ENCODE data around the gene RNF26.
A peak's percentile ranks its signal among the peaks of the same experiment; 100 is the strongest.
"Not testable (repeated sequence)": the region's sequence is repeated elsewhere in the genome, so short reads cannot be mapped to it uniquely, and the experiment has no call there.

The RNF26 gene

GRCh38 chr11:119381181-119381988 lies 47.1 kb downstream of the RNF26 start, which contains the start of gene USP2:
USP2 (minus strand) TSS chr11:119381690; CDS start chr11:119373480, 8,210 bp downstream.
- peak; percentile 81 for TF ChIP-seq CTCF (IDR thresholded peaks at IDR 0.05; ENCODE audit: low read depth, low read length)
- DNase-seq (ENCODE audit: low read depth, low spot score), result peak; percentile 94
- in situ Hi-C loops (cut with HindIII; ENCODE audit: low sequenced_read_pairs), result no loop called here
- H3K4me3 ChIP-seq (ENCODE audit: low read depth, low read length), result peak within 1 kb of the TSS; percentile 51

DNA sequence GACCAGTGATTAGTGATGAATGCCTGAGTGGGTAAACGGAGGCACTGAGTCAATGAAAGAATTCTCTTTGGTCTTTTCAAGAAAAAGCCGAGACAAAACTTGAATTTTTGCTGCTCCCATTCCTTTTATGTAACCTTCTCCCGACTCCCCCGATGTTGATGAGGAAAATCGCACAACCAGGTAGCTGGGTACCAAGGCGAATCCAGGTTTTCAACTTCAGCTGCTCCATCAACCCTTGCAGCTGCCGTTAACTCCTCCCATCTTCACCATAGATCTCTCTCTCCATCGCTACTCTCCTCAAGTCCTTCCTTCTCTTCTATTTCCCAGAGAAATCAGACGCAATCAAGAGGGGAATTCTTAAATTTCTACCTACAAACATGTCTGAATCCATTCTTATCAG lies 47.8 kb downstream of the RNF26 start:
- in situ Hi-C loops (cut with HindIII; ENCODE audit: low sequenced_read_pairs), result no loop called here
- no peak for TF ChIP-seq CTCF (IDR thresholded peaks at IDR 0.05; ENCODE audit: low read depth, low read length)
- peak overlapping the region; percentile 45 for H3K4me3 ChIP-seq (ENCODE audit: low read depth, low read length)
- DNase-seq (ENCODE audit: low read depth, low spot score), result no peak

- H3K4me3 ChIP-seq (ENCODE audit: low read depth, low read length); in situ Hi-C loops (cut with HindIII; ENCODE audit: low sequenced_read_pairs); DNase-seq (ENCODE audit: low read depth, low spot score): not testable (repeated sequence)
Measured at GRCh38 chr11:119382513-119382912, 48.2 kb downstream of the RNF26 start.

DNA sequence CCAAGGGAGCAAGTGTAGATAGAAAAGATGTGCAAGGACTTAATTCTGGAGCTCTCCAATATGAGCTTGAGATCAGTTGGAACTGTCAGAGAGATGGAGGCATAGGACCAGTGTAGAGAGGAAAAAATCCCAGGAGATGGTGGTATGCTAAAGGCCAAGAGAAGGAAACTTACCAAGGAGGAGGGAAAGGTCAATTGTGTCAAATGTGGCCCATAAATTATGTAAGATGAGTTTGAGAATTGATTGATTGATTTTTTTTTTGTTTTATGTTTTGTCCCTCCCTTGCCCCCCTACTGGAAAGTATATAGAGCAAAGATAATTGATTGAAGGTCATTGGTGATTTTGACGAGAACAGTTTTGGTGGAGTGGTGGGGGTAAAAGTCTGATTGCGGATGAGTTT lies 50.0 kb downstream of the RNF26 start:
- no peak for DNase-seq (ENCODE audit: low read depth, low spot score)
- no peak for TF ChIP-seq CTCF (IDR thresholded peaks at IDR 0.05; ENCODE audit: low read depth, low read length)
- in situ Hi-C loops (cut with HindIII; ENCODE audit: low sequenced_read_pairs), result no loop called here
- no peak overlapping the region for H3K4me3 ChIP-seq (ENCODE audit: low read depth, low read length)
